OCI-LY1 (cell line): ENCODE measurements around the gene NLRP4.

Source experiments
- EZH2 ChIP-seq: fragments of 200-600 bp; sonication (generic), shearing (Covaris generic); IDR thresholded peaks from 2 replicates; pipeline ENCODE4 v1.8.0; 2017; ENCODE audit warnings: borderline replicate concordance, mixed run types, mild to moderate bottlenecking, antibody characterized with exemption, low read length, moderate library complexity, mixed read lengths
- TF ChIP-seq, protein P1 (sequence below): fragments of 200-600 bp; sonication (generic), shearing (Covaris generic); IDR thresholded peaks from 2 replicates; pipeline ENCODE4 v1.5.1; 2017; ENCODE audit warnings: mild to moderate bottlenecking, antibody characterized with exemption, low read length, moderate library complexity, mixed read lengths

DNA sequence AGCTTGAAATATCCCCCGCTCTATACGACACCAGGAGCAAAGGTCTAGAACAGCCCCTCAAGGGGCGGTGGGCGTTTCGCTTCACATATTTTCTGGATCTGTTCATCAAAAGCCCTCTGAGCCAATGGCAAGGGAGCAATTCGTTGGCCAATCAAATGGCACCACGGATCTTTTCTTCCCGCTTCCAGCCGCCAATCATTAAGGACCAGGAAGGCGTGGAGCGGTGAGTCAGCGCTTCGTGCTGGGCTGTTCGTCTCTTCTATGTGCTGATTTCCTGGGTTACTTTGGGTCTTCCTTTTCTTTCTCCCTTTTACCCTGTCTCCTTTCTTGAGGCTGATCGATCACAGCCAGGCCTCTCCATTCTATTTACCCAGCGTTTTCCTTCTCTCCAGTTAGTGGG is at the start of gene NLRP4:
- TF ChIP-seq, protein P1, sequence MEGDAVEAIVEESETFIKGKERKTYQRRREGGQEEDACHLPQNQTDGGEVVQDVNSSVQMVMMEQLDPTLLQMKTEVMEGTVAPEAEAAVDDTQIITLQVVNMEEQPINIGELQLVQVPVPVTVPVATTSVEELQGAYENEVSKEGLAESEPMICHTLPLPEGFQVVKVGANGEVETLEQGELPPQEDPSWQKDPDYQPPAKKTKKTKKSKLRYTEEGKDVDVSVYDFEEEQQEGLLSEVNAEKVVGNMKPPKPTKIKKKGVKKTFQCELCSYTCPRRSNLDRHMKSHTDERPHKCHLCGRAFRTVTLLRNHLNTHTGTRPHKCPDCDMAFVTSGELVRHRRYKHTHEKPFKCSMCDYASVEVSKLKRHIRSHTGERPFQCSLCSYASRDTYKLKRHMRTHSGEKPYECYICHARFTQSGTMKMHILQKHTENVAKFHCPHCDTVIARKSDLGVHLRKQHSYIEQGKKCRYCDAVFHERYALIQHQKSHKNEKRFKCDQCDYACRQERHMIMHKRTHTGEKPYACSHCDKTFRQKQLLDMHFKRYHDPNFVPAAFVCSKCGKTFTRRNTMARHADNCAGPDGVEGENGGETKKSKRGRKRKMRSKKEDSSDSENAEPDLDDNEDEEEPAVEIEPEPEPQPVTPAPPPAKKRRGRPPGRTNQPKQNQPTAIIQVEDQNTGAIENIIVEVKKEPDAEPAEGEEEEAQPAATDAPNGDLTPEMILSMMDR: no peak
- TF ChIP-seq EZH2: no peak
